D721Med (cell line): Measurements from ENCODE around the gene COL2A1.

Source experiments
- DNase-seq: peaks from one replicate; pipeline ENCODE4 v3.0.0; 2011; ENCODE audit warnings: low spot score; ENCODE audit not compliant: insufficient read length
- FAIRE-seq: peaks from 2 replicates; lab custom pipeline; 2011; peaks lifted over from hg19 to GRCh38; lab: Jason Lieb, UNC
- CTCF ChIP-seq: IDR thresholded peaks from 2 replicates; pipeline ENCODE4 v1.5.1; 2012; ENCODE audit warnings: mild to moderate bottlenecking, control low read depth; ENCODE audit not compliant: insufficient read depth; ENCODE audit errors: missing control alignments

Gene COL2A1

GRCh38 chr12:48010366-48010970 lies 6.2 kb upstream of the COL2A1 start:
- TF ChIP-seq CTCF: no peak
- DNase-seq (no peak), FAIRE-seq (no peak)

GRCh38 chr12:48009471-48009870 lies 5.2 kb upstream of the COL2A1 start:
- DNase-seq (no peak), FAIRE-seq (no peak)
- no peak for TF ChIP-seq CTCF

GRCh38 chr12:48008950-48009349 lies 4.7 kb upstream of the COL2A1 start:
- TF ChIP-seq CTCF: no peak
- DNase-seq: no peak

GRCh38 chr12:48008349-48008748 lies 4.1 kb upstream of the COL2A1 start:
- TF ChIP-seq CTCF: no peak
- DNase-seq (no peak), FAIRE-seq (no peak)

More at GRCh38 chr12:48008950-48009349, 4.7 kb upstream of the COL2A1 start:
- no peak for FAIRE-seq

- no peak for TF ChIP-seq CTCF
- DNase-seq (no peak), FAIRE-seq (no peak)
Observed at GRCh38 chr12:48007206-48007605, 2.9 kb upstream of the COL2A1 start.

- DNase-seq (no peak), FAIRE-seq (no peak)
- TF ChIP-seq CTCF: no peak
Observed at GRCh38 chr12:48005750-48006021, 1.4 kb upstream of the COL2A1 start.

- no peak for TF ChIP-seq CTCF
- FAIRE-seq (no peak), DNase-seq (no peak)
Observed at GRCh38 chr12:48005001-48005749, 899 bp upstream of the COL2A1 start.
